ENCODE results near the gene REV3L.
"Not testable (repeated sequence)": the region's sequence is repeated elsewhere in the genome, so short reads cannot be mapped to it uniquely, and the experiment has no call there.

The REV3L gene

GRCh38 chr6:111306104-111306888 lies 176.7 kb downstream of the REV3L start:
- no peak for DNase-seq (ENCODE audit: low read depth in 4 of 4, low spot score in 1 of 4)

DNA sequence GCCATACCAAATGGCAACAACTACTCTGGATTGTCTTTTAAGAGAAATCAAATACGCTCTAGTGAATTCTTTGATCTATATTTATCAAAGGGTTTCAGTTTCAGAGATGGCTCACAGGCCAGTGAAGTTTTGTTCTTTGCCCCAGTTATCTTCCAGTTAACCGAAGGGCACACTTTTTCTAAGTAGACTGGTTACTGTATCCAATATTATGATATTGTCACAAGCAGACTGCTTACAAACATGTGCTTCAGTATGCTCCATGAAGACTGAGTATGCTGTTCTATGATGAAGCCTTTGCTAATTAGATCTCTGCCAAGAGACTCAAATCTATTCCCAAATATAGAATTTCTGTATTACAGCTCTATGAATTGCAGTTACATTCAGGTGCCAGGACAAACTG lies 181.1 kb downstream of the REV3L start:
- DNase-seq (ENCODE audit: low read depth in 4 of 4, low spot score in 1 of 4), result no peak

DNA sequence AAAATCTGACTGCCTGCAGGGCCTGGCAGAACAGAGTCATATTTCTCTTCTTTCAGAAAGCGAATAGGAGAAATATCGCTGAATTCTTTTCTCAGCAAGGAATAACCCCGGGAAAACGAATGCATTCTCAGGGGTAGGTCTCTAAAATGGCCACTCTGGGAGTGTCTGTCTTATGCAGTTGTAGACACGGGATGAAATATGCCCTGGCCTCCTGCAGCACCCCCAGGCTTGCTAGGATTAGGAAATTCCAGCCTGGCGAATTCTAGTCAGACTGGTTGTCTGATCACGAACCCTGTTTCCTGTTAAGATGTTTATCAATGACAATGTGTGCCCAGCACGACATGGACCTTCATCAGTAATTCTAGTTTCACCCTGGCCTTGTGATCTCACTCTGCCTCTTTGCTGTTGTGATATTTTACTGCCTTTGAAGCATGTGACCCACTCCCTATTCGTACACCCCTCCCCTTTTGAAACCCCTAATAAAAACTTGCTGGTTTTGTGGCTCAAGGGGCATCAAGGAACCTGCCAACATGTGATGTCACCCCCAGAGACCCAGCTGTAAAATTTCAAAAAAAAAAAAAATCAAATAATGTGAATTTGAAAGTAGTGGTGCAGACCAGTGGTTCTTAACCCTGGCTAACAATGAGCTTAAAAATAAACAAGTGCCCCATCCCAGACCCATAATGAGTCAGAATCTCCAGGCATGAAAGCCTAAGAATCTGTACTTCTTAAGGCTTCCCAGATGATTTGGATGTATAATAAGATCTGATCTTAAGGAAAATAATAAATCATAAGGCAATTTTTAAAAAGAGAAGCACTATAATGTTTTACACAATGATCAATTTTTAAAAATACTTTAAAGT lies 181.8 kb downstream of the REV3L start:
- DNase-seq (ENCODE audit: low read depth in 4 of 4, low spot score in 1 of 4), result not testable (repeated sequence)

DNA sequence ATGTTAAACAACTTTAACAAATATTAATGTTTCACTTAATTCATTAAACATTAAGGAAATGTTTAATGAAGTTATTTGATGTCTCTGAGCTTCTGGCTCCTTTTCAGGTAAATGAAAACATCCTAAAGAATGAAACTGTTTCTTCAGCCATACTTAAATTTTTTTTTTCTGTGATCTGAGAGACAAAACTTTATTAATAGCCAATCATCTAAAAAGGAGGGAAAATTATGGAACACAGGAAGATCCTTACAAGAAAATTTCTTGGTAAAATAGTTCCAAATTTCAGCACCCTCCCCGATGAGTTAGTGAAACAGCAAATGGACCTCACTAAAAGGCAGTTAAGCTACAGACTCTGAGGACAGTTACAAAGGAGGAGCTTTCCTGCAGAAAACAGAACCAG lies 185.2 kb downstream of the REV3L start:
- no peak for DNase-seq (ENCODE audit: low read depth in 4 of 4, low spot score in 1 of 4)

- DNase-seq (ENCODE audit: low read depth in 4 of 4, low spot score in 1 of 4), result no peak
These were observed 188.5 kb downstream of the REV3L start for GRCh38 chr6:111294374-111294967.

- DNase-seq (ENCODE audit: low read depth in 4 of 4, low spot score in 1 of 4), result no peak
These were observed 191.4 kb downstream of the REV3L start for GRCh38 chr6:111291336-111292259.

- DNase-seq (ENCODE audit: low read depth in 4 of 4, low spot score in 1 of 4), result peak in 1 of 4 experiments; percentile 2
These were observed 192.2 kb downstream of the REV3L start for GRCh38 chr6:111290689-111291335.

- not testable (repeated sequence) for DNase-seq (ENCODE audit: low read depth in 4 of 4, low spot score in 1 of 4)
These were observed 198.7 kb downstream of the REV3L start for GRCh38 chr6:111284356-111284755.

- DNase-seq (ENCODE audit: low read depth in 4 of 4, low spot score in 1 of 4), result no peak
These were observed 199.3 kb downstream of the REV3L start for GRCh38 chr6:111283707-111284106.

DNA sequence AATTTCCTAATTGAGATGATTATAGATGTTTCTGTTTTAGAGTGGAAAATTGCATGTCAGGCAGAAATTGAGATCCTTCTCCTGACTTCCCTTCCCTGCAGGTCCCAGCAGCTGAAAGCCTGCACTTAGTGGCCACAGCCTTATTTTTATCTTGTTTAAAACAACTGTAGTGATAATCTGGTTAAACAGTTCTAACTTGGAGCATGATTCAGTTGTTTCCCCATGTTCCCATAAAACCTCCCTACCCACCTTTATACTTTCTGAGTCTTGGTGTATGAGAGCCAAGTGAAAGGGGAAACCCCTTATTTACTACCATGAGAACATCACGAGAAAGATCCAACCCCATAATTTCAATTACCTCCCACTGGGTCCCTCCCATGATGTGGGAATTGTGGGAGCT lies 200.5 kb downstream of the REV3L start:
- DNase-seq (ENCODE audit: low read depth in 4 of 4, low spot score in 1 of 4), result no peak

- DNase-seq (ENCODE audit: low read depth in 4 of 4, low spot score in 1 of 4), result no peak
These were observed 202.5 kb downstream of the REV3L start for GRCh38 chr6:111280445-111280955.

DNA sequence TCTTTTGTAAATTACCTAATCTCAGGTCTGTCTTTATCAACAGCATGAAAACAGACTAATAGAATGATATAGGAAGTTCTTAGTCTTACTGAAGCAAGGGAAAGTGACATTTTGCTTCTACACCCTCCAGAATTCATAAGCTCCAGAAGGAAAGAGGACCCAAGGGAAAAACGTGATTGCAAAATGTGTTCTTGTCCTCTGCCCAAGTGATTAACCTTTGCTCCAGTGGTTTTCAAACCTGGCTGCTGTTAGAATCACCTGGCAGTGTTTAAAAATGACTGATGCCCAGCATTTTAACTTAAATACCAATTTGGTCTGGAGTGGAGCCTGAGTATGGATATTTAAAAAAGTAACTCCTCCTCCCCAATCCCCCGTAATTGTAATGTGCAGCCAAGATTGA lies 204.3 kb downstream of the REV3L start:
- DNase-seq (ENCODE audit: low read depth in 4 of 4, low spot score in 1 of 4), result no peak

DNA sequence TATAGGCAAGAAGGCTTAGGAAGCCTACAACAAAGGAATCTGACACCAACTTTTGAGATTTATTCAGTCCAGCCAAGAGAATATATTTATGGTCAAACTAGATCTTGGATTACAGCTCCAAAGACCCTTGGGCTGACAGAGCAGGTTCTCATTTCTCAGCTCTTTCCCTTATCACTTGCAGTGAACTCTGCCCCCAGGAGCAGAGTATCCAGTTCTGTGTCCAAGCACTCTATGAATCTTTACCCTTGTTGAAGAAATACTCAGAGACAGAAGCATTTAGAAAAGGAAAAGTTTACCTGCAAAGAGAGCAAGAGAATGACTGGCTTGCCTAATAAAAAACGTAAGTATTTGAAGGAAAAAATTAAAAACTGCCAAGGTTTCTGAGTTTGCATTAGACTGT lies 205.2 kb downstream of the REV3L start:
- DNase-seq (ENCODE audit: low read depth in 4 of 4, low spot score in 1 of 4), result no peak

GRCh38 chr6:111276736-111277135 lies 206.3 kb downstream of the REV3L start:
- no peak for DNase-seq (ENCODE audit: low read depth in 4 of 4, low spot score in 1 of 4)

GRCh38 chr6:111276335-111276734 lies 206.7 kb downstream of the REV3L start:
- no peak for DNase-seq (ENCODE audit: low read depth in 4 of 4, low spot score in 1 of 4)

GRCh38 chr6:111274593-111275217 lies 208.3 kb downstream of the REV3L start:
- no peak for DNase-seq (ENCODE audit: low read depth in 4 of 4, low spot score in 1 of 4)

GRCh38 chr6:111270121-111270520 lies 212.9 kb downstream of the REV3L start:
- DNase-seq (ENCODE audit: low read depth in 4 of 4, low spot score in 1 of 4), result no peak

DNA sequence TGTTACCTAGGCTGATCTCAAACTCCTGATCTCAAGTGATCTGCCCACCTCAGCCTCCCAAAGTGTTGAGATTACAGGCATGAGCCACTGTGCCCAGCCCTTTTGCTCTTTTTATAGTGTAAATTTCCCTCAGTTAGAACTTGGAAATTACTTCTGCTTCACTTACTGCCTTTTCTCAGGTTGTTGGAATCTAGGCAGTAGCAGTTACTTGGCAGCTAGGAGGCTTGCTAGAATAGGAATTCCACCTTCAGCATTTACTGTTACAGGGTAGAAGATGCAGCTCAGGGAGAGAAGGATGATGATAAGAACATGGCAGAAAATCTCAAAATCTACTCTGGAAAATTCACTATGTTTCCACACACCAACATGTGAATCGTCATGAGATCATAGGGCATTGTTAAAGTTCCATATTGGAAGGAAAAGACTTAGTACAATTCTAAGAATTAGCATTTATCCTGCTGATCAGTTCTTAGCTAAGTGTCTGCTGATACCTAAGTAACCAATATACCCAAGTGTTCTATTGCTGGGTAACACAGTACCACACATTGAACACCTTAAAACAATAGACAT lies 213.5 kb downstream of the REV3L start:
- no peak for DNase-seq (ENCODE audit: low read depth in 4 of 4, low spot score in 1 of 4)

- DNase-seq (ENCODE audit: low read depth in 4 of 4, low spot score in 1 of 4), result no peak
These were observed 215.2 kb downstream of the REV3L start for GRCh38 chr6:111267764-111268333.
